OCI-LY3 (cell line): ENCODE data around the gene UBXN1.

Experiments
- H2AFZ ChIP-seq: fragments of 200-600, 300-600 bp; shearing (Covaris generic); 2 replicates; pipeline ENCODE4 v1.6.0; 2014; ENCODE audit warnings: antibody characterized with exemption, low read depth, low read length
- H3K27ac ChIP-seq: fragments of 200-600, 300-600 bp; sonication (generic); 2 replicates; pipeline ENCODE4 v1.5.1; 2014; ENCODE audit warnings: mild to moderate bottlenecking, low read length, moderate library complexity, mixed read lengths
- H3K27me3 ChIP-seq: fragments of 200-600, 300-600 bp; sonication (generic); 2 replicates; pipeline ENCODE4 v1.6.1; 2014; ENCODE audit warnings: low read depth, low read length, mixed read lengths
- H3K36me3 ChIP-seq: fragments of 200-600, 300-600 bp; sonication (generic); replicated peaks from 2 replicates; pipeline ENCODE3; 2014; ENCODE audit warnings: low read depth, low read length, mixed read lengths
- H3K4me1 ChIP-seq: fragments of 300-600, 200-600 bp; sonication (generic); 2 replicates; pipeline ENCODE4 v1.6.1; 2014; ENCODE audit warnings: low read length, mixed read lengths
- H3K4me2 ChIP-seq: fragments of 200-600, 300-600 bp; sonication (generic); 2 replicates; pipeline ENCODE4 v1.6.1; 2014; ENCODE audit warnings: low read length, mixed read lengths
- H3K4me3 ChIP-seq: fragments of 300-600, 200-600 bp; sonication (generic); 2 replicates; pipeline ENCODE4 v1.5.1; 2014; ENCODE audit warnings: antibody characterized with exemption, mild to moderate bottlenecking, low read length, moderate library complexity
- H3K79me2 ChIP-seq: fragments of 300-600, 200-600 bp; shearing (Covaris generic); 2 replicates; pipeline ENCODE4 v1.6.1; 2014; ENCODE audit warnings: mild to moderate bottlenecking, low read length, mixed read lengths
- H3K9ac ChIP-seq: fragments of 300-600, 200-600 bp; shearing (Covaris generic); 2 replicates; pipeline ENCODE4 v1.6.0; 2014; ENCODE audit warnings: mild to moderate bottlenecking, low read length, moderate library complexity
- H3K9me3 ChIP-seq: fragments of 200-600, 300-600 bp; shearing (Covaris generic); 2 replicates; pipeline ENCODE4 v1.6.1; 2014; ENCODE audit warnings: low read length, mixed read lengths; ENCODE audit not compliant: insufficient read depth
- H4K20me1 ChIP-seq: fragments of 200-600, 300-600 bp; sonication (generic); 2 replicates; pipeline ENCODE4 v1.6.1; 2016; ENCODE audit warnings: low read length, mixed read lengths; ENCODE audit not compliant: insufficient read depth
- EZH2phosphoT487 ChIP-seq: fragments of 200-600 bp; shearing (Covaris generic); IDR thresholded peaks from 2 replicates; pipeline ENCODE4 v1.6.1; 2018; ENCODE audit warnings: antibody characterized with exemption, mixed run types, low read depth
- TF ChIP-seq, protein P1 (sequence below): fragments of 200-600, 300-600 bp; sonication (generic); IDR thresholded peaks from 2 replicates; pipeline ENCODE4 v1.5.1; 2014; ENCODE audit warnings: antibody characterized with exemption, low read length, low read depth

The UBXN1 gene

DNA sequence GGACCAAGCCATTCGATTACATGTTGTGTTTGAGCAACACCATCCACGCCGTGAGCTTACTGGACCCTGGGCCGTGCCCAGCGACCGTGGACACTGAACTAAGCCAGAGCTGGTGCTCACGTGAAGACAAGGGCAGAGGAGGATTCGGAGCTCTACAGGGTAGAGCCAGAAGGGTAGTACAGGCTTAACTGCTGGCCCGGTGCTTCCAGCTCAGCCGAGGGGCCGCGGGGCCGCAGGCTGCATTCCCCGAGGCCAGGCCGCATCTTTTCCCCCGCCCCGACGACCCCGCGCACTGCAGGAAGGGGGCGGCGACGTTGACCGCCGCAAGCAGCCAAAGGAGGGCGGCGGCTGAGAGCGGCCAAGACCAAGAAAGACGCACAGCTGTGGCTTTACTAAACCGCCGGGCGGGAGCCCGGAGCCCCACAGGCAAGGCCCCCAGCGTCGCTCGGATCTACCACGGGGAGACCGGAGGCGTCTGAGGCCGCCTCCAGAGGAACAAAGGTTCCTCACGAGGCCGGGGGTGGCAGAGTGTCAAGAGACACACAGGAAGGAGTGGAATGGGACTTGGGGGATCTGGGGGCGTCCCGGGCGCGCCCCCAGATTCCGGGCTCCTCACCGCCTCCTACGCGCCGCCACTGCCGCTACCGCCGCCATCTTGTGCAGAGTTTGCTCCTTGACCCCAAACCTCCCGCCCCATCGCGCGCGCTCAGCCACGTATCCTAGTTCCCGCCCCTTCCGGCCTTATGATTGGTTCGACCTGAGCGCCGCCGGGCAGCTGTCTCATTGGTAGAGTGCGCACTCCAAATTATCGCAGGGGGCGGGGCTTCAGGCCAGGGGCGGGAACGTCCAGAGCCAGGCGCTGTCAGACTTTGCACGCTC is 32.7 kb downstream of the UBXN1 start, which contains the start of gene GANAB:
Gene GANAB (minus strand): TSS at position 668 of the 879 bp plus-strand sequence. CDS start 14 bp downstream, at position 654.
- Histone ChIP-seq H3K4me2 (peak within 1 kb of the TSS; percentile 82), H3K4me1 (peaks cover 11% of the 10 kb centered on the region), H3K4me3 (peak within 1 kb of the TSS; percentile 96), H3K27ac (peak within 1 kb of the TSS; percentile 74), H3K27me3 (no peaks in the 10 kb centered on the region), H4K20me1 (no peaks in the 10 kb centered on the region), H2AFZ (peak within 1 kb of the TSS; percentile 54; the same call in 1 of the 2 replicates), H3K36me3 (peaks cover 28% of the 10 kb centered on the region), H3K9ac (peak within 1 kb of the TSS; percentile 95), H3K79me2 (peaks cover 63% of the 10 kb centered on the region), H3K9me3 (no peaks in the 10 kb centered on the region)
- no peak for TF ChIP-seq EZH2phosphoT487
- TF ChIP-seq, protein P1, sequence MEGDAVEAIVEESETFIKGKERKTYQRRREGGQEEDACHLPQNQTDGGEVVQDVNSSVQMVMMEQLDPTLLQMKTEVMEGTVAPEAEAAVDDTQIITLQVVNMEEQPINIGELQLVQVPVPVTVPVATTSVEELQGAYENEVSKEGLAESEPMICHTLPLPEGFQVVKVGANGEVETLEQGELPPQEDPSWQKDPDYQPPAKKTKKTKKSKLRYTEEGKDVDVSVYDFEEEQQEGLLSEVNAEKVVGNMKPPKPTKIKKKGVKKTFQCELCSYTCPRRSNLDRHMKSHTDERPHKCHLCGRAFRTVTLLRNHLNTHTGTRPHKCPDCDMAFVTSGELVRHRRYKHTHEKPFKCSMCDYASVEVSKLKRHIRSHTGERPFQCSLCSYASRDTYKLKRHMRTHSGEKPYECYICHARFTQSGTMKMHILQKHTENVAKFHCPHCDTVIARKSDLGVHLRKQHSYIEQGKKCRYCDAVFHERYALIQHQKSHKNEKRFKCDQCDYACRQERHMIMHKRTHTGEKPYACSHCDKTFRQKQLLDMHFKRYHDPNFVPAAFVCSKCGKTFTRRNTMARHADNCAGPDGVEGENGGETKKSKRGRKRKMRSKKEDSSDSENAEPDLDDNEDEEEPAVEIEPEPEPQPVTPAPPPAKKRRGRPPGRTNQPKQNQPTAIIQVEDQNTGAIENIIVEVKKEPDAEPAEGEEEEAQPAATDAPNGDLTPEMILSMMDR, result no peak

DNA sequence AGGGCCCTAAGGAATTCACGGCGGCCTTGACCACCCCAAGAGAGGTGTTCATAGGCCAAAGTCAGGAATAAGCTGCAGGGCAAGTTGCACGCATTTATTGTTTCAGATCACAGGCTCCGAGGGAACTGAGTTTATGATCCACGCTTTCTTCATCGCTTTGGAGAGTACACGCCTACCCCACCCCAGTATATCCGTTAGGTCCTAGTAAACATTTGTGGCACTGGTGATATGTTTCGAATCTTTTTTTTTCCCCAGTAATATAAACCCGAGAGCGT is 33.3 kb downstream of the UBXN1 start:
- TF ChIP-seq, protein P1, result no peak
- TF ChIP-seq EZH2phosphoT487, result no peak
- H3K9ac ChIP-seq, result peak overlapping the region; percentile 95
- H4K20me1 ChIP-seq, result no peaks in the 10 kb centered on the region
- H3K9me3 ChIP-seq, result no peaks in the 10 kb centered on the region
- H3K79me2 ChIP-seq, result peaks cover 63% of the 10 kb centered on the region
- H3K4me1 ChIP-seq, result peaks cover 11% of the 10 kb centered on the region
- H2AFZ ChIP-seq, result no peak overlapping the region
- H3K4me3 ChIP-seq, result peak overlapping the region; percentile 96
- no peaks in the 10 kb centered on the region for H3K27me3 ChIP-seq
- peak overlapping the region; percentile 74 for H3K27ac ChIP-seq
- peak overlapping the region; percentile 82 for H3K4me2 ChIP-seq
- H3K36me3 ChIP-seq, result peaks cover 28% of the 10 kb centered on the region

DNA sequence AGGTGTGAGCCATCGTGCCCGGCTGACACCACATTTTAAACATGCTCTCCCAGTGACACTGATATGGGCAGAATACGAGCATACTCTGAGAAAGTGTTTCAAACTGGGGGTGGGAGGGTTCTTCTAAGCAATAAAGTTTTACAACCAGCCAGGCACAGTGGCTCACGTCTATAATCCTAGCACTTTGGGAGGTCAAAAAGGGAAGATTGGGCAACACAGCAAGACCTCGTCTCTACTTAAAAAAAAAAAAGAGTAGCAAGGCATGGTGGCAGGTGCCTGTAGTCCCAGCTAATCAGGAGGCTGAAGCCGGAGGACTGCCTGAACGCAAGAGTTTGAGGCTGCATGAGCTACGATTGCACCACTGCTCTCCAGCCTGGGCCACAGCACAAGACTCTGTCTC is 34.7 kb downstream of the UBXN1 start:
- peaks cover 70% of the 10 kb centered on the region for H3K79me2 ChIP-seq
- H3K27me3 ChIP-seq, result no peaks in the 10 kb centered on the region
- no peak overlapping the region for H3K4me3 ChIP-seq
- H3K27ac ChIP-seq, result no peak overlapping the region
- no peaks in the 10 kb centered on the region for H4K20me1 ChIP-seq
- H3K36me3 ChIP-seq, result peaks cover 27% of the 10 kb centered on the region
- H3K9me3 ChIP-seq, result no peaks in the 10 kb centered on the region
- H2AFZ ChIP-seq, result no peak overlapping the region
- H3K9ac ChIP-seq, result no peak overlapping the region
- peaks cover 11% of the 10 kb centered on the region for H3K4me1 ChIP-seq
- TF ChIP-seq, protein P1, result no peak
- no peak for TF ChIP-seq EZH2phosphoT487
- H3K4me2 ChIP-seq, result no peak overlapping the region

DNA sequence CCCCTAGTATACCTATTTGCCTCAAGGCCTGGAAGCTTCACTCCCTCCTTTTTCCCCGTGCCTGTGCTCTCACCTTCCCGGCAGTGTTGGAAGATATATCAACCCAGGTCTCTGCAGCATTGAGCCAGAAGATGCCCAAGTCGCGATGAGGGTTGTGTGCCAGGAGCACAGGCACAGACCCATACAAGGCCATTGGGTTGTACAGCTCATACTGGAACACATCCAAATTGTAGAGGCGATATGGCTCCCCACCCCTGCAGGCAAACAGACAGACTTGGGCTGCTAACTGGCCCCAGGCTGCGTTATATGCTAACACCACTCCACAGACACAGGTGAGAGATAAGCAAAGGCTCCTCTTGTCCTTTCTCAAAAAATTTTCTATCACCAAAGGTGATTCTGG is 46.4 kb downstream of the UBXN1 start:
- Histone ChIP-seq H3K79me2 (no peaks in the 10 kb centered on the region), H3K27ac (no peak overlapping the region), H3K36me3 (peaks cover 66% of the 10 kb centered on the region), H3K4me1 (no peaks in the 10 kb centered on the region), H3K9ac (no peak overlapping the region), H2AFZ (no peak overlapping the region), H3K9me3 (no peaks in the 10 kb centered on the region), H4K20me1 (no peaks in the 10 kb centered on the region), H3K4me2 (no peak overlapping the region), H3K4me3 (no peak overlapping the region), H3K27me3 (no peaks in the 10 kb centered on the region)
- TF ChIP-seq, protein P1, result no peak
- TF ChIP-seq EZH2phosphoT487, result no peak
